Type B pancreatic cell (in vitro differentiated cells): Measurements from ENCODE around the gene NT5DC2. TPM values are rescaled to one million over a fixed set of nuclear protein-coding genes. Genes with fewer than 3 reads are reported as not detected.

Experiments
- DNase-seq: peaks from one replicate; pipeline ENCODE4 v3.0.0; 2021; ENCODE audit warnings: mixed read lengths; ENCODE audit not compliant: unreplicated experiment; ENCODE audit errors: extremely low spot score
- H3K27ac Mint-ChIP-seq: 2 replicates; pipeline ENCODE4 v1.8.0; 2021; ENCODE audit warnings: mild to moderate bottlenecking, mixed read lengths
- H3K27me3 Mint-ChIP-seq: 2 replicates; pipeline ENCODE4 v1.8.0; 2021; ENCODE audit warnings: mixed read lengths
- H3K36me3 Mint-ChIP-seq: 2 replicates; pipeline ENCODE4 v1.8.0; 2021; ENCODE audit warnings: mixed read lengths
- H3K4me1 Mint-ChIP-seq: one replicate; pipeline ENCODE4 v1.8.0; 2021; ENCODE audit warnings: mixed read lengths; ENCODE audit not compliant: unreplicated experiment
- H3K4me3 Mint-ChIP-seq: 2 replicates; pipeline ENCODE4 v1.8.0; 2021; ENCODE audit warnings: mild to moderate bottlenecking, mixed read lengths
- H3K9me3 Mint-ChIP-seq: 2 replicates; pipeline ENCODE4 v1.8.0; 2021; ENCODE audit warnings: mixed read lengths
- CTCF ChIP-seq: fragments of 200-600 bp; sonication (generic); conservative IDR thresholded peaks from 2 replicates; pipeline ENCODE4 v1.5.0; 2021; ENCODE audit warnings: antibody characterized with exemption, mild to moderate bottlenecking
- total RNA-seq: library from RNA; stranded (reverse); gene quantifications from 2 replicates; pipeline ENCODE4 v1.2.1, GENCODE V29; 2021; ENCODE audit warnings: low replicate concordance

Gene NT5DC2
- total RNA-seq, 1 donor from 2014 or later, result 231 TPM

- peak within 1 kb of the TSS; percentile 99 for H3K4me3 Mint-ChIP-seq
- no peak for TF ChIP-seq CTCF
- H3K27me3 Mint-ChIP-seq, result no peaks in the 10 kb centered on the region
- H3K4me1 Mint-ChIP-seq, result peaks cover 35% of the 10 kb centered on the region
- DNase-seq, result peak; percentile 97
- peak within 1 kb of the TSS; percentile 98 for H3K27ac Mint-ChIP-seq
- H3K36me3 Mint-ChIP-seq, result peaks cover 17% of the 10 kb centered on the region
- H3K9me3 Mint-ChIP-seq, result no peaks in the 10 kb centered on the region
These were observed 2.9 kb upstream of the NT5DC2 start, which contains the start of gene UQCC5 for GRCh38 chr3:52536369-52537164. UQCC5 (plus strand) TSS chr3:52536605; CDS start chr3:52536756, 151 bp downstream.

- no peak for DNase-seq
- Mint-ChIP-seq H3K36me3 (peaks cover 14% of the 10 kb centered on the region), H3K9me3 (no peaks in the 10 kb centered on the region), H3K27ac (peak overlapping the region; percentile 98), H3K4me1 (peaks cover 35% of the 10 kb centered on the region), H3K27me3 (no peaks in the 10 kb centered on the region), H3K4me3 (peak overlapping the region; percentile 99)
- no peak for TF ChIP-seq CTCF
These were observed 2.4 kb upstream of the NT5DC2 start for GRCh38 chr3:52536112-52536368.

GRCh38 chr3:52535411-52536111 lies 1.9 kb upstream of the NT5DC2 start:
- no peak for DNase-seq
- H3K9me3 Mint-ChIP-seq, result no peaks in the 10 kb centered on the region
- peaks cover 14% of the 10 kb centered on the region for H3K36me3 Mint-ChIP-seq
- TF ChIP-seq CTCF, result no peak
- peak overlapping the region; percentile 98 for H3K27ac Mint-ChIP-seq
- H3K4me1 Mint-ChIP-seq, result peaks cover 35% of the 10 kb centered on the region
- H3K27me3 Mint-ChIP-seq, result no peaks in the 10 kb centered on the region
- peak overlapping the region; percentile 99 for H3K4me3 Mint-ChIP-seq

GRCh38 chr3:52534281-52535183 lies 875 bp upstream of the NT5DC2 start:
- Mint-ChIP-seq H3K4me1 (peaks cover 38% of the 10 kb centered on the region), H3K36me3 (peaks cover 14% of the 10 kb centered on the region), H3K9me3 (no peaks in the 10 kb centered on the region), H3K27ac (peak overlapping the region; percentile 91), H3K27me3 (no peaks in the 10 kb centered on the region), H3K4me3 (peak overlapping the region; percentile 99)
- no peak for TF ChIP-seq CTCF
- peak; percentile 69 for DNase-seq

- H3K4me1 Mint-ChIP-seq, result peaks cover 27% of the 10 kb centered on the region
- H3K36me3 Mint-ChIP-seq, result peaks cover 5% of the 10 kb centered on the region
- DNase-seq, result peak; percentile 72
- no peak for TF ChIP-seq CTCF
- H3K4me3 Mint-ChIP-seq, result peak overlapping the region; percentile 86
- no peaks in the 10 kb centered on the region for H3K27me3 Mint-ChIP-seq
- no peaks in the 10 kb centered on the region for H3K9me3 Mint-ChIP-seq
- H3K27ac Mint-ChIP-seq, result peak overlapping the region; percentile 46
These were observed 627 bp downstream of the NT5DC2 start for GRCh38 chr3:52532838-52533622.
